ENCODE measurements around the gene TYW1.
"Not testable (repeated sequence)": the region's sequence is repeated elsewhere in the genome, so short reads cannot be mapped to it uniquely, and the experiment has no call there.

The TYW1 gene

GRCh38 chr7:66979013-66979412 is 17.6 kb upstream of the TYW1 start:
- H3K14ac ChIP-seq (ENCODE audit: low read length); H3K4me2 ChIP-seq (ENCODE audit: low read length); H3K27ac ChIP-seq (ENCODE audit: low read depth, low read length); H2BK12ac ChIP-seq (ENCODE audit: low read length); H4K12ac ChIP-seq (ENCODE audit: low read depth, low read length); H2AFZ ChIP-seq (ENCODE audit: insufficient read depth, low read length, poor library complexity); H2AK5ac ChIP-seq (ENCODE audit: low read length); H3K4me3 ChIP-seq (ENCODE audit: low read depth, low read length); H2BK5ac ChIP-seq (ENCODE audit: low read depth, low read length, poor library complexity); H3K23ac ChIP-seq (ENCODE audit: low read length); DNase-seq; H2BK120ac ChIP-seq (ENCODE audit: insufficient read depth, low read length, poor library complexity); H3K18ac ChIP-seq (ENCODE audit: low read length); H3K9ac ChIP-seq (ENCODE audit: low read length); H4K91ac ChIP-seq (ENCODE audit: low read depth, low read length); H3K9me3 ChIP-seq (ENCODE audit: insufficient read depth, low read depth, low read length); H3K4ac ChIP-seq (ENCODE audit: low read depth, low read length); H3K27me3 ChIP-seq (ENCODE audit: insufficient read depth, low read length); H3K4me1 ChIP-seq (ENCODE audit: control insufficient read depth in 1 of 2, insufficient read depth in 2 of 2, low read length in 2 of 2); H3K79me2 ChIP-seq (ENCODE audit: control insufficient read depth, insufficient read depth, low read length, poor library complexity); H3K79me1 ChIP-seq (ENCODE audit: low read length); H4K8ac ChIP-seq (ENCODE audit: low read depth, low read length); H3K36me3 ChIP-seq (ENCODE audit: control insufficient read depth in 1 of 2, insufficient read depth in 2 of 2, low read length in 2 of 2): not testable (repeated sequence)
- WGBS (ENCODE audit: extremely low coverage, insufficient coverage, insufficient read length), result no CpG with 5 or more reads among the region's 2 CpGs

DNA sequence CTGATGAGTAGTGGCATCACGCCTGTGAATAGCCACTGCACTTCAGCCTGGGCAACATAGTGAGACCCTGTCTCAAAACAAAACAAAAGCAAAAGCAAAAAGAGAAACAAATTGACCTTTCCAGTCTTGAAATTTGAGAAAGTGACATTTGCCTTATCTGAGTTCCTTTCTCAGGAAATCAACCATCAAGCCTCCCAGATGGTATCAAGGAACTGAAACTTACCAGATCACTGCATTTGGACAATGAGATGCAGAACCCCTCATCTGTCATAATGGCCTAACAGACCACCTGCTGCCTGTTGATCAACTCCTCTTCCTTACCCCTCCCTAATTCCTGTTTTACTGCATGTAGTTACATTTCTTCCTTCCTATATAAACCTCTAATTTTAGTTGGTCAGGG is 16.3 kb upstream of the TYW1 start:
- H4K91ac ChIP-seq (ENCODE audit: low read depth, low read length); H3K14ac ChIP-seq (ENCODE audit: low read length); H3K79me1 ChIP-seq (ENCODE audit: low read length); H3K27ac ChIP-seq (ENCODE audit: low read depth, low read length); H3K9ac ChIP-seq (ENCODE audit: low read length); H4K12ac ChIP-seq (ENCODE audit: low read depth, low read length); H3K4me2 ChIP-seq (ENCODE audit: low read length); H3K9me3 ChIP-seq (ENCODE audit: insufficient read depth, low read depth, low read length); H3K79me2 ChIP-seq (ENCODE audit: control insufficient read depth, insufficient read depth, low read length, poor library complexity); H2BK12ac ChIP-seq (ENCODE audit: low read length); H3K18ac ChIP-seq (ENCODE audit: low read length); H3K4me3 ChIP-seq (ENCODE audit: low read depth, low read length); H3K23ac ChIP-seq (ENCODE audit: low read length); H2BK120ac ChIP-seq (ENCODE audit: insufficient read depth, low read length, poor library complexity); H2AFZ ChIP-seq (ENCODE audit: insufficient read depth, low read length, poor library complexity); H2BK5ac ChIP-seq (ENCODE audit: low read depth, low read length, poor library complexity); H3K4ac ChIP-seq (ENCODE audit: low read depth, low read length); H3K4me1 ChIP-seq (ENCODE audit: control insufficient read depth in 1 of 2, insufficient read depth in 2 of 2, low read length in 2 of 2); H2AK5ac ChIP-seq (ENCODE audit: low read length); H3K27me3 ChIP-seq (ENCODE audit: insufficient read depth, low read length); H4K8ac ChIP-seq (ENCODE audit: low read depth, low read length); H3K36me3 ChIP-seq (ENCODE audit: control insufficient read depth in 1 of 2, insufficient read depth in 2 of 2, low read length in 2 of 2); DNase-seq: not testable (repeated sequence)
- WGBS (ENCODE audit: extremely low coverage, insufficient coverage, insufficient read length), result no CpG with 5 or more reads among the region's 1 CpG

DNA sequence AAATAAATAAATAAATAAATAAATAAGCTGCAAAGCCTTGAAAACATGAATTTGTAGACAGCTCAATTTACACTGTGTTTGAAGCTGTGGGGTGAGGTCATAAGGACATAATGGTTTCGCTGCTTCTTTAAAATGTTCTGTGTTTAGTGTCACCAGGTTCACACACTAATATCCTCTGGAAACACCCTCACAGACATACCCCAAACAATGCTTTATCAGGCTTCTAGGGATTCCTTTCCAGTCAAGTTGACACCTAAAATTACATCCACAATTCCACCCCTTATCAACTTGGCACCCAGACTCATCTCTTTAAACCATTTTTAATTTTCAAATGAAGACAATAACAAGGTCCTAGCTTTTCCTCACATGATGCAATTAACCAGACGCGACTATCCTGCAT is 7.1 kb upstream of the TYW1 start:
- not testable (repeated sequence) for H3K79me1 ChIP-seq (ENCODE audit: low read length); DNase-seq; H3K9me3 ChIP-seq (ENCODE audit: insufficient read depth, low read depth, low read length); H3K23ac ChIP-seq (ENCODE audit: low read length); H3K14ac ChIP-seq (ENCODE audit: low read length); H4K8ac ChIP-seq (ENCODE audit: low read depth, low read length); H2BK5ac ChIP-seq (ENCODE audit: low read depth, low read length, poor library complexity); H3K4me1 ChIP-seq (ENCODE audit: control insufficient read depth in 1 of 2, insufficient read depth in 2 of 2, low read length in 2 of 2); H3K4me2 ChIP-seq (ENCODE audit: low read length); H3K79me2 ChIP-seq (ENCODE audit: control insufficient read depth, insufficient read depth, low read length, poor library complexity); H3K9ac ChIP-seq (ENCODE audit: low read length); H4K91ac ChIP-seq (ENCODE audit: low read depth, low read length); H2BK120ac ChIP-seq (ENCODE audit: insufficient read depth, low read length, poor library complexity); H3K27me3 ChIP-seq (ENCODE audit: insufficient read depth, low read length); H2AK5ac ChIP-seq (ENCODE audit: low read length); H3K18ac ChIP-seq (ENCODE audit: low read length); H2AFZ ChIP-seq (ENCODE audit: insufficient read depth, low read length, poor library complexity); H3K27ac ChIP-seq (ENCODE audit: low read depth, low read length); H2BK12ac ChIP-seq (ENCODE audit: low read length); H3K4me3 ChIP-seq (ENCODE audit: low read depth, low read length); H3K4ac ChIP-seq (ENCODE audit: low read depth, low read length); H4K12ac ChIP-seq (ENCODE audit: low read depth, low read length)
- no CpG with 5 or more reads among the region's 3 CpGs for WGBS (ENCODE audit: extremely low coverage, insufficient coverage, insufficient read length)
- peaks cover 16 to 19% of the 10 kb centered on the region in 2 experiments for H3K36me3 ChIP-seq (ENCODE audit: control insufficient read depth in 1 of 2, insufficient read depth in 2 of 2, low read length in 2 of 2)

GRCh38 chr7:66994051-66994450 is 2.6 kb upstream of the TYW1 start:
- H3K79me1 ChIP-seq (ENCODE audit: low read length); H3K9ac ChIP-seq (ENCODE audit: low read length); H3K9me3 ChIP-seq (ENCODE audit: insufficient read depth, low read depth, low read length); H4K12ac ChIP-seq (ENCODE audit: low read depth, low read length); DNase-seq; H3K14ac ChIP-seq (ENCODE audit: low read length); H3K18ac ChIP-seq (ENCODE audit: low read length); H3K4ac ChIP-seq (ENCODE audit: low read depth, low read length); H2AK5ac ChIP-seq (ENCODE audit: low read length); H4K8ac ChIP-seq (ENCODE audit: low read depth, low read length); H3K4me1 ChIP-seq (ENCODE audit: control insufficient read depth in 1 of 2, insufficient read depth in 2 of 2, low read length in 2 of 2); H3K4me3 ChIP-seq (ENCODE audit: low read depth, low read length); H2AFZ ChIP-seq (ENCODE audit: insufficient read depth, low read length, poor library complexity); H2BK5ac ChIP-seq (ENCODE audit: low read depth, low read length, poor library complexity); H2BK12ac ChIP-seq (ENCODE audit: low read length); H3K27me3 ChIP-seq (ENCODE audit: insufficient read depth, low read length); H3K23ac ChIP-seq (ENCODE audit: low read length); H4K91ac ChIP-seq (ENCODE audit: low read depth, low read length); H2BK120ac ChIP-seq (ENCODE audit: insufficient read depth, low read length, poor library complexity); H3K79me2 ChIP-seq (ENCODE audit: control insufficient read depth, insufficient read depth, low read length, poor library complexity); H3K27ac ChIP-seq (ENCODE audit: low read depth, low read length): not testable (repeated sequence)
- Histone ChIP-seq H3K4me2 (ENCODE audit: low read length) (peak overlapping the region; percentile 69), H3K36me3 (ENCODE audit: control insufficient read depth in 1 of 2, insufficient read depth in 2 of 2, low read length in 2 of 2) (peaks cover 13% of the 10 kb centered on the region in 2 experiments)
- no CpG with 5 or more reads among the region's 5 CpGs for WGBS (ENCODE audit: extremely low coverage, insufficient coverage, insufficient read length)

Data from trophoblast cell (in vitro differentiated cells and primary cell).